Measurements from ENCODE around the gene METTL25. TPM values are rescaled to one million over a fixed set of nuclear protein-coding genes. Genes with fewer than 3 reads are reported as not detected.

The METTL25 gene
- polyA plus RNA-seq, 2 of the 4 experiments (the other 2 are of a cell fraction), result 3.8 to 6.3 TPM

- FAIRE-seq, result no peak
- DNase-seq (ENCODE audit: low read depth in 1 of 2, low spot score in 1 of 2), result no peak
- Histone ChIP-seq H3K9me3 (no peaks in the 10 kb centered on the region), H3K27ac (no peak overlapping the region), H3K4me2 (no peak overlapping the region), H3K4me3 (no peak overlapping the region), H3K4me1 (no peaks in the 10 kb centered on the region)
- TF ChIP-seq USF2 (IDR thresholded peaks at IDR 0.05), result no peak
- TF ChIP-seq, protein P1, sequence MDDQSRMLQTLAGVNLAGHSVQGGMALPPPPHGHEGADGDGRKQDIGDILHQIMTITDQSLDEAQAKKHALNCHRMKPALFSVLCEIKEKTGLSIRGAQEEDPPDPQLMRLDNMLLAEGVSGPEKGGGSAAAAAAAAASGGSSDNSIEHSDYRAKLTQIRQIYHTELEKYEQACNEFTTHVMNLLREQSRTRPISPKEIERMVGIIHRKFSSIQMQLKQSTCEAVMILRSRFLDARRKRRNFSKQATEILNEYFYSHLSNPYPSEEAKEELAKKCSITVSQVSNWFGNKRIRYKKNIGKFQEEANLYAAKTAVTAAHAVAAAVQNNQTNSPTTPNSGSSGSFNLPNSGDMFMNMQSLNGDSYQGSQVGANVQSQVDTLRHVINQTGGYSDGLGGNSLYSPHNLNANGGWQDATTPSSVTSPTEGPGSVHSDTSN (IDR thresholded peaks at IDR 0.05), result no peak
- no peak for TF ChIP-seq EHF (CRISPR knock-in tag; IDR thresholded peaks at IDR 0.05)
- TF ChIP-seq HOXB5 (CRISPR knock-in tag; IDR thresholded peaks at IDR 0.05), result no peak
- no peak for TF ChIP-seq PHF8 (IDR thresholded peaks at IDR 0.05; ENCODE audit: borderline replicate concordance, low read depth)
- TF ChIP-seq GATA3 (IDR thresholded peaks at IDR 0.05; ENCODE audit: borderline replicate concordance), result no peak
- no peak for TF ChIP-seq JUNB (IDR thresholded peaks at IDR 0.05)
- TF ChIP-seq BHLHE40 (IDR thresholded peaks at IDR 0.05; ENCODE audit: low read depth, low read length), result no peak
- TF ChIP-seq SREBF2 (IDR thresholded peaks at IDR 0.05), result no peak
- no peak for TF ChIP-seq EP300 (IDR thresholded peaks at IDR 0.05)
- no peak for TF ChIP-seq ESRRA (IDR thresholded peaks at IDR 0.05; ENCODE audit: borderline replicate concordance, low read length)
- TF ChIP-seq MAX (IDR thresholded peaks at IDR 0.05), result no peak
- TF ChIP-seq TFCP2L1 (CRISPR knock-in tag; IDR thresholded peaks at IDR 0.05), result no peak
- TF ChIP-seq ELK1 (IDR thresholded peaks at IDR 0.05; ENCODE audit: low read depth, low read length), result no peak
- no peak for TF ChIP-seq NFE2L2 (conservative IDR thresholded peaks at IDR 0.05; ENCODE audit: low read length)
- no peak for TF ChIP-seq HOXA7 (CRISPR knock-in tag; IDR thresholded peaks at IDR 0.05)
- TF ChIP-seq HDAC2 (IDR thresholded peaks at IDR 0.05), result no peak
- no peak for TF ChIP-seq MAZ (IDR thresholded peaks at IDR 0.05; ENCODE audit: borderline replicate concordance, low read depth, low read length)
- no peak for TF ChIP-seq HEYL (CRISPR knock-in tag; IDR thresholded peaks at IDR 0.05)
- TF ChIP-seq CEBPB (IDR thresholded peaks at IDR 0.05), result no peak
- ChIA-PET CTCF (no interaction called here), POLR2A (no interaction called here)
- WGBS (ENCODE audit: missing lambda C conversion rate), result 60% methylated on average over 2 of the region's 2 CpGs
- ATAC-seq, result no peak
These were observed 149.4 kb downstream of the METTL25 start for GRCh38 chr12:82507686-82508085.

GRCh38 chr12:82510386-82510785 lies 152.1 kb downstream of the METTL25 start:
- ChIA-PET CTCF (no interaction called here), POLR2A (no interaction called here)
- H3K9me3 ChIP-seq, result no peaks in the 10 kb centered on the region
- no peaks in the 10 kb centered on the region for H3K4me1 ChIP-seq
- WGBS (ENCODE audit: missing lambda C conversion rate), result 51% methylated on average over 1 of the region's 1 CpG
- no peak overlapping the region for H3K4me3 ChIP-seq
- DNase-seq (ENCODE audit: low read depth in 1 of 2, low spot score in 1 of 2) (no peak), ATAC-seq (no peak), FAIRE-seq (no peak)
- H3K27ac ChIP-seq, result no peak overlapping the region
- no peak overlapping the region for H3K4me2 ChIP-seq
- TF ChIP-seq TP53 (CRISPR knock-in tag; IDR thresholded peaks at IDR 0.05) (no peak), HOXA7 (CRISPR knock-in tag; IDR thresholded peaks at IDR 0.05) (no peak), NPAS2 (CRISPR knock-in tag; IDR thresholded peaks at IDR 0.05; ENCODE audit: borderline replicate concordance) (no peak), HEYL (CRISPR knock-in tag; IDR thresholded peaks at IDR 0.05) (no peak), HDAC2 (IDR thresholded peaks at IDR 0.05) (no peak), HOXB13 (CRISPR knock-in tag; IDR thresholded peaks at IDR 0.05; ENCODE audit: low read depth) (no peak), HMGXB4 (CRISPR knock-in tag; IDR thresholded peaks at IDR 0.05; ENCODE audit: borderline replicate concordance) (no peak), EHF (CRISPR knock-in tag; IDR thresholded peaks at IDR 0.05) (no peak), EHMT2 (IDR thresholded peaks at IDR 0.05; ENCODE audit: low read depth) (no peak), ZSCAN20 (CRISPR knock-in tag; IDR thresholded peaks at IDR 0.05) (no peak), RAD21 (conservative IDR thresholded peaks at IDR 0.05 in 1 of 2, IDR thresholded peaks at IDR 0.05 in 1 of 2) (no peak), CHD4 (IDR thresholded peaks at IDR 0.05; ENCODE audit: borderline replicate concordance) (no peak), HES2 (IDR thresholded peaks at IDR 0.05) (no peak), FOSB (CRISPR knock-in tag; IDR thresholded peaks at IDR 0.05) (no peak), KDM1A (IDR thresholded peaks at IDR 0.05; ENCODE audit: low read depth) (no peak), RCOR1 (IDR thresholded peaks at IDR 0.05; ENCODE audit: low read depth, low read length) (no peak), KDM5A (IDR thresholded peaks at IDR 0.05) (no peak), ZC3H11A (IDR thresholded peaks at IDR 0.05) (no peak)
- TF ChIP-seq, protein P2, sequence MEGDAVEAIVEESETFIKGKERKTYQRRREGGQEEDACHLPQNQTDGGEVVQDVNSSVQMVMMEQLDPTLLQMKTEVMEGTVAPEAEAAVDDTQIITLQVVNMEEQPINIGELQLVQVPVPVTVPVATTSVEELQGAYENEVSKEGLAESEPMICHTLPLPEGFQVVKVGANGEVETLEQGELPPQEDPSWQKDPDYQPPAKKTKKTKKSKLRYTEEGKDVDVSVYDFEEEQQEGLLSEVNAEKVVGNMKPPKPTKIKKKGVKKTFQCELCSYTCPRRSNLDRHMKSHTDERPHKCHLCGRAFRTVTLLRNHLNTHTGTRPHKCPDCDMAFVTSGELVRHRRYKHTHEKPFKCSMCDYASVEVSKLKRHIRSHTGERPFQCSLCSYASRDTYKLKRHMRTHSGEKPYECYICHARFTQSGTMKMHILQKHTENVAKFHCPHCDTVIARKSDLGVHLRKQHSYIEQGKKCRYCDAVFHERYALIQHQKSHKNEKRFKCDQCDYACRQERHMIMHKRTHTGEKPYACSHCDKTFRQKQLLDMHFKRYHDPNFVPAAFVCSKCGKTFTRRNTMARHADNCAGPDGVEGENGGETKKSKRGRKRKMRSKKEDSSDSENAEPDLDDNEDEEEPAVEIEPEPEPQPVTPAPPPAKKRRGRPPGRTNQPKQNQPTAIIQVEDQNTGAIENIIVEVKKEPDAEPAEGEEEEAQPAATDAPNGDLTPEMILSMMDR (IDR thresholded peaks at IDR 0.05), result no peak

Data from A549 (cell line).